Caco-2 (cell line): ENCODE data around the gene SPOCK3. TPM values are rescaled to one million over a fixed set of nuclear protein-coding genes. Genes with fewer than 3 reads are reported as not detected.

ENCODE experiments used
- BruUV-seq: library from RNA; stranded (reverse); fragments of 400-500 nt; replicated peaks from 2 replicates; lab custom pipeline; 2021; lab: Mats Ljungman, UMichigan
- CTCF ChIA-PET: fragments of 300-600 bp; sonication (Branson Sonifier 250); formaldehyde crosslinking; loops from one replicate; lab custom pipeline; 2022; ENCODE audit warnings: antibody characterized with exemption; lab: Charles Lee
- POLR2A ChIA-PET: fragments of 300-600 bp; sonication (Branson Sonifier 250); formaldehyde crosslinking; loops from one replicate; lab custom pipeline; 2022; ENCODE audit warnings: antibody characterized with exemption; lab: Charles Lee
- DNase-seq, 2 experiments: peaks; one replicate each; pipeline versions ENCODE4 v3.0.0 to v3.0.0-alpha.2; 2020 to 2022
- H3K27me3 ChIP-seq: replicated peaks from 2 replicates; pipeline ENCODE4 v1.6.0; 2011; ENCODE audit warnings: low read length; ENCODE audit not compliant: control insufficient read depth, insufficient read depth
- H3K36me3 ChIP-seq: 2 replicates; pipeline ENCODE4 v1.5.1; 2011; ENCODE audit warnings: low read length; ENCODE audit not compliant: control insufficient read depth, insufficient read depth
- H3K4me1 ChIP-seq: fragments of 250-450 bp; sonication (Bioruptor Pico); 2 replicates; pipeline ENCODE4 v1.5.1; 2020; ENCODE audit warnings: mild to moderate bottlenecking
- H3K4me3 ChIP-seq: 2 replicates; pipeline ENCODE4 v1.5.1; 2011; ENCODE audit warnings: low read depth, mild to moderate bottlenecking, control low read depth, low read length
- H3K9me3 ChIP-seq: fragments of 250-450 bp; sonication (Bioruptor Pico); 2 replicates; pipeline ENCODE4 v1.5.1; 2020; ENCODE audit warnings: mild to moderate bottlenecking, moderate library complexity
- H3K27ac Mint-ChIP-seq: one replicate; pipeline ENCODE4 v1.8.0; 2022; ENCODE audit warnings: mixed read lengths; ENCODE audit not compliant: unreplicated experiment
- H3K27me3 Mint-ChIP-seq: one replicate; pipeline ENCODE4 v1.8.0; 2022; ENCODE audit warnings: mixed read lengths; ENCODE audit not compliant: insufficient read depth, unreplicated experiment
- H3K36me3 Mint-ChIP-seq: one replicate; pipeline ENCODE4 v1.8.0; 2022; ENCODE audit warnings: mild to moderate bottlenecking, mixed read lengths; ENCODE audit not compliant: insufficient read depth, unreplicated experiment
- H3K4me1 Mint-ChIP-seq: one replicate; pipeline ENCODE4 v1.8.0; 2022; ENCODE audit warnings: low read depth, mixed read lengths; ENCODE audit not compliant: unreplicated experiment
- H3K4me3 Mint-ChIP-seq: one replicate; pipeline ENCODE4 v1.8.0; 2022; ENCODE audit warnings: mild to moderate bottlenecking, moderate library complexity, mixed read lengths; ENCODE audit not compliant: unreplicated experiment
- H3K9me3 Mint-ChIP-seq: one replicate; pipeline ENCODE4 v1.8.0; 2022; ENCODE audit warnings: mixed read lengths; ENCODE audit not compliant: unreplicated experiment
- CTCF ChIP-seq, 2 experiments: fragments of 200-600 bp in 1 of 2; IDR thresholded peaks; 1 replicate in 1 of 2; 2 replicates in 1 of 2; pipeline versions ENCODE4 v1.5.1 to v1.8.0; 2011 to 2022; ENCODE audit warnings: antibody characterized with exemption in 1 of 2, control low read depth in 1 of 2, inconsistent platforms in 1 of 2, low read depth in 1 of 2, low read length in 1 of 2, mild to moderate bottlenecking in 1 of 2, moderate library complexity in 1 of 2; ENCODE audit not compliant: insufficient read depth in 1 of 2, severe bottlenecking in 1 of 2, unreplicated experiment in 1 of 2
- intact Hi-C: fragments of 100-400 bp; cut with micrococcal nuclease; formaldehyde crosslinking; loops from one replicate; pipeline ENCODE4 v1.10.0; 2022; ENCODE audit not compliant: unreplicated experiment
- total RNA-seq: library from RNA; stranded (reverse); gene quantifications from 2 replicates; pipeline ENCODE4 v1.2.3, GENCODE V29; 2022

SPOCK3 gene
- total RNA-seq, 1 experiment from 2014 or later = 1.3 TPM

- no peak overlapping the region for H3K4me3 ChIP-seq
- intact Hi-C loops = loop anchor here (5.0 kb wide), 1 partner anchor 65 kb away; no protein-coding TSS in a partner anchor
- POLR2A ChIA-PET = no interaction called here
- no peak overlapping the region for H3K4me3 Mint-ChIP-seq
- H3K9me3 Mint-ChIP-seq = no peaks in the 10 kb centered on the region
- no TSS peak for BruUV-seq
- DNase-seq = no peak
- no peak overlapping the region for H3K27ac Mint-ChIP-seq
- no peaks in the 10 kb centered on the region for H3K36me3 ChIP-seq
- no peaks in the 10 kb centered on the region for H3K27me3 ChIP-seq
- H3K27me3 Mint-ChIP-seq = no peaks in the 10 kb centered on the region
- CTCF ChIA-PET = no interaction called here
- no peaks in the 10 kb centered on the region for H3K36me3 Mint-ChIP-seq
- peaks cover 10% of the 10 kb centered on the region for H3K4me1 ChIP-seq
- no peak for TF ChIP-seq CTCF (IDR thresholded peaks at IDR 0.05; ENCODE audit: insufficient read depth in 1 of 2, low read depth in 1 of 2, low read length in 1 of 2, severe bottlenecking in 1 of 2, unreplicated experiment in 1 of 2)
- peaks cover 9% of the 10 kb centered on the region for H3K4me1 Mint-ChIP-seq
- H3K9me3 ChIP-seq = no peaks in the 10 kb centered on the region
These were observed 57.4 kb downstream of the SPOCK3 start for GRCh38 chr4:167176723-167177367.

- BruUV-seq = no TSS peak
- POLR2A ChIA-PET = no interaction called here
- CTCF ChIA-PET = no interaction called here
These were observed 62.4 kb downstream of the SPOCK3 start for GRCh38 chr4:167171928-167172327.

GRCh38 chr4:167168611-167169010, 65.7 kb downstream of the SPOCK3 start:
- ChIA-PET CTCF (no interaction called here), POLR2A (no interaction called here)
- no peak overlapping the region for H3K27ac Mint-ChIP-seq
- no peaks in the 10 kb centered on the region for H3K27me3 Mint-ChIP-seq
- BruUV-seq = no TSS peak
- TF ChIP-seq CTCF (IDR thresholded peaks at IDR 0.05; ENCODE audit: insufficient read depth in 1 of 2, low read depth in 1 of 2, low read length in 1 of 2, severe bottlenecking in 1 of 2, unreplicated experiment in 1 of 2) = no peak
- no peaks in the 10 kb centered on the region for H3K9me3 Mint-ChIP-seq
- no peaks in the 10 kb centered on the region for H3K4me1 Mint-ChIP-seq
- no peaks in the 10 kb centered on the region for H3K4me1 ChIP-seq
- no peaks in the 10 kb centered on the region for H3K36me3 Mint-ChIP-seq
- no peak for DNase-seq
- H3K4me3 ChIP-seq = no peak overlapping the region
- H3K27me3 ChIP-seq = no peaks in the 10 kb centered on the region
- intact Hi-C loops = no loop called here
- H3K4me3 Mint-ChIP-seq = no peak overlapping the region
- H3K36me3 ChIP-seq = no peaks in the 10 kb centered on the region
- H3K9me3 ChIP-seq = no peaks in the 10 kb centered on the region

More at GRCh38 chr4:167171928-167172327, 62.4 kb downstream of the SPOCK3 start:
- DNase-seq = no peak
- H3K27ac Mint-ChIP-seq = no peak overlapping the region
- no peaks in the 10 kb centered on the region for H3K36me3 Mint-ChIP-seq
- TF ChIP-seq CTCF (IDR thresholded peaks at IDR 0.05; ENCODE audit: insufficient read depth in 1 of 2, low read depth in 1 of 2, low read length in 1 of 2, severe bottlenecking in 1 of 2, unreplicated experiment in 1 of 2) = no peak
- no peaks in the 10 kb centered on the region for H3K9me3 Mint-ChIP-seq
- intact Hi-C loops = no loop called here
- H3K4me1 Mint-ChIP-seq = peaks cover 9% of the 10 kb centered on the region
- Histone ChIP-seq H3K36me3 (no peaks in the 10 kb centered on the region), H3K27me3 (no peaks in the 10 kb centered on the region), H3K4me3 (no peak overlapping the region), H3K9me3 (no peaks in the 10 kb centered on the region), H3K4me1 (peaks cover 9% of the 10 kb centered on the region)
- no peaks in the 10 kb centered on the region for H3K27me3 Mint-ChIP-seq
- H3K4me3 Mint-ChIP-seq = no peak overlapping the region
